Measurements from ENCODE around the gene ARHGEF7. TPM values are rescaled to one million over a fixed set of nuclear protein-coding genes. Genes with fewer than 3 reads are reported as not detected.

ARHGEF7 gene
- total RNA-seq, 2 experiments from 2014 or later = 39.5 to 51.3 TPM

DNA sequence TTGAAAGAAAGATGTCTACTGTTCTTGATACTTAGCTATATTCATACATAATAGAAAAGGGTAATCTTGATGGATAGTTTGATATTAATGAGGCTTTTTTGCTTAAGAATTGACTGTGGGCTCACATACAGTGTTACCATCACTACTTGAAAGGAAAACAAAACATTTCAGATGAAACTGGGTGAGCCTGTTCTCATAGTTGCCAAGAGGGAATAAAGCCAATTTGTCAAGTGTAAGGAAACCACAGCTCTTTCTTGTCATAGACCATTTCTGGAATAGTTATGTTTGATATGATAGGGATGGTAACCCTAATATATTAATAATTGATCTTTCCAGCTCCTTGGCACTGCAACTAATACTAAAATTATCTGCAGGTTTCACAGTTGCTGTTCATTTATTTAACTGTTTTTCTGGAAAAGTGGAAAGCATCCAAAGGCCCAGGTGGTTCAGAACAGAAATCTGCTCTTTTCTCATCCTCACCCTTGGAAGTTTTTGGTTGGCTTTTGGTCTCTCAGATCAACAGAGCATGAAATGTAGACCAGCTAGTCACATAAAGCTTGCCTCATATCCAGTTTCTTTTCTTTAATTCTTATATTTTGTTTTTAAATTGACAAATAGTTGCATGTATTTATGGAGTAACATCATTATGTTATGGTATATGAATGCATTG lies 43.2 kb downstream of the ARHGEF7 start:
- ChIA-PET CTCF (ENCODE audit: unreplicated experiment) (no interaction called here), POLR2A (interaction anchor here (0.7 to 1.7 kb wide), 4 partner anchors 9 to 53 kb away, joined by 3 to 8 read pairs (median 4); no protein-coding TSS in a partner anchor)
- no peak for DNase-seq (ENCODE audit: low spot score)
- intact Hi-C loops (cut with micrococcal nuclease; ENCODE audit: unreplicated experiment) = loop anchor here (10.0 kb wide), 1 partner anchor 83 kb away; no protein-coding TSS in a partner anchor
- no peak overlapping the region for H3K4me3 ChIP-seq (ENCODE audit: low read depth, low read length, poor library complexity, severe bottlenecking)
- H3K36me3 ChIP-seq (ENCODE audit: insufficient read depth, low read length) = peaks cover 48% of the 10 kb centered on the region
- H3K27ac ChIP-seq (ENCODE audit: low read depth, low read length, poor library complexity, severe bottlenecking) = no peak overlapping the region
- H4K20me1 ChIP-seq (ENCODE audit: insufficient read depth, low read length) = peaks cover 17% of the 10 kb centered on the region
- no peak overlapping the region for H3K4me2 ChIP-seq (ENCODE audit: low read length)
- peaks cover 36% of the 10 kb centered on the region for H3K4me1 ChIP-seq (ENCODE audit: insufficient read depth, low read length, poor library complexity, severe bottlenecking)
- H3K9me3 ChIP-seq (ENCODE audit: low read length) = peaks cover 5% of the 10 kb centered on the region; the same call in 1 of the 2 replicates
- H2AFZ ChIP-seq (ENCODE audit: low read length) = no peak overlapping the region
- no TSS peak for BruUV-seq (replicated peaks)
- H3K79me2 ChIP-seq (ENCODE audit: insufficient read depth, low read depth, low read length) = peaks cover 88% of the 10 kb centered on the region
- TF ChIP-seq, protein P1, sequence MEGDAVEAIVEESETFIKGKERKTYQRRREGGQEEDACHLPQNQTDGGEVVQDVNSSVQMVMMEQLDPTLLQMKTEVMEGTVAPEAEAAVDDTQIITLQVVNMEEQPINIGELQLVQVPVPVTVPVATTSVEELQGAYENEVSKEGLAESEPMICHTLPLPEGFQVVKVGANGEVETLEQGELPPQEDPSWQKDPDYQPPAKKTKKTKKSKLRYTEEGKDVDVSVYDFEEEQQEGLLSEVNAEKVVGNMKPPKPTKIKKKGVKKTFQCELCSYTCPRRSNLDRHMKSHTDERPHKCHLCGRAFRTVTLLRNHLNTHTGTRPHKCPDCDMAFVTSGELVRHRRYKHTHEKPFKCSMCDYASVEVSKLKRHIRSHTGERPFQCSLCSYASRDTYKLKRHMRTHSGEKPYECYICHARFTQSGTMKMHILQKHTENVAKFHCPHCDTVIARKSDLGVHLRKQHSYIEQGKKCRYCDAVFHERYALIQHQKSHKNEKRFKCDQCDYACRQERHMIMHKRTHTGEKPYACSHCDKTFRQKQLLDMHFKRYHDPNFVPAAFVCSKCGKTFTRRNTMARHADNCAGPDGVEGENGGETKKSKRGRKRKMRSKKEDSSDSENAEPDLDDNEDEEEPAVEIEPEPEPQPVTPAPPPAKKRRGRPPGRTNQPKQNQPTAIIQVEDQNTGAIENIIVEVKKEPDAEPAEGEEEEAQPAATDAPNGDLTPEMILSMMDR (conservative IDR thresholded peaks at IDR 0.05; ENCODE audit: low read length) = no peak
- TF ChIP-seq EZH2phosphoT487 (IDR thresholded peaks at IDR 0.05; ENCODE audit: borderline replicate concordance, low read depth, low read length) = no peak
- H3K9me2 ChIP-seq (ENCODE audit: insufficient read depth, low read length) = no peaks in the 10 kb centered on the region

DNA sequence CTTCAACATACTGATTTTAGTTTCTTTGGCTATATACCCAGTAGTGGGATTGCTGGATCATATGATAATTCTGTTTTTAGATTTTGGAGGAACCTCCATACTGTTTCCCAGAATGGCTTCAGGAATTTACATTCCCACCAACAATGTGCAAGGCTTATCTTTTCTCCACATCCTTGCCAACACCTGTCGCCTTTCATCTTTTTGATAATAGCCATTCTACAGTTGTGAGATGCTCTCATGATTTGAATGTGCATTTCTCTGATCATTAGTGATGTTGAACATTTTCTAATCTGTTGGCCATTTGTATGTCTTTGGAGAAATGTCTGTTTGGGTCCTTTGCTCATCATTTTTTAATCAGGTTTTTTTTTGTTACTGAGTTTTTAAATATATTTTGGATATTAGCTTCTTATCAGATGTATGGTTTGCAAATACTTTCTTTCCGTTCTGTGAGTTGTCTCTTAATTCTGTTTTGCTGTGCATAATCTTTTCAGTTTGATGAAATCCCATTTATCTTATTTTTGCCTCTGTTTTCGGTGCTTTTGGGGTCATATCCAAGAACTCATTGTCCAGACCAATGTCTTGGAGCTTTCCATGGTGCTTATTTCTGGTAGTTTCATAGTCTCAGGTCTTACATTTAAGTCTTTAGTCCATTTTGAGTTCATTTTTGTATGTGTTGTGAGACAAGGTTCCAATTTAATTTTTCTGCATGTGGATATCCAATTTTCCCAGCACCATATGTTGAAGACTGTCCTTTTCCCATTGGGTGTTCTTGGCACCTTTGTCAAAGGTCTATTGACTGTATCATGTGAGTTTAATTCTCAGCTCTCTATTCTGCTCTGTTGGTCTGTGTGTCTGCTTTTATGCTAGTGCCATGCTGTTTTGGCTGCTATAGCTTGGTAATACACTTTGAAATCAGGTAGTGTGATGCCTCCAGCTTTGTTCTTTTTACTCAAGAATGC lies 44.5 kb downstream of the ARHGEF7 start:
- Histone ChIP-seq H3K79me2 (ENCODE audit: insufficient read depth, low read depth, low read length) (peaks cover 94% of the 10 kb centered on the region), H3K36me3 (ENCODE audit: insufficient read depth, low read length) (peaks cover 57% of the 10 kb centered on the region), H3K4me1 (ENCODE audit: insufficient read depth, low read length, poor library complexity, severe bottlenecking) (peaks cover 36% of the 10 kb centered on the region), H3K9me2 (ENCODE audit: insufficient read depth, low read length) (no peaks in the 10 kb centered on the region), H3K4me2 (ENCODE audit: low read length) (no peak overlapping the region), H4K20me1 (ENCODE audit: insufficient read depth, low read length) (peaks cover 15% of the 10 kb centered on the region), H3K4me3 (ENCODE audit: low read depth, low read length, poor library complexity, severe bottlenecking) (no peak overlapping the region), H2AFZ (ENCODE audit: low read length) (no peak overlapping the region), H3K27ac (ENCODE audit: low read depth, low read length, poor library complexity, severe bottlenecking) (no peak overlapping the region), H3K9me3 (ENCODE audit: low read length) (peaks cover 5% of the 10 kb centered on the region; the same call in 1 of the 2 replicates)
- TF ChIP-seq, protein P1 (conservative IDR thresholded peaks at IDR 0.05; ENCODE audit: low read length) = no peak
- no peak for TF ChIP-seq EZH2phosphoT487 (IDR thresholded peaks at IDR 0.05; ENCODE audit: borderline replicate concordance, low read depth, low read length)
- POLR2A ChIA-PET = interaction anchor here (0.7 kb wide), 1 partner anchor 1438 kb away, joined by 4 read pairs; no protein-coding TSS in a partner anchor
- CTCF ChIA-PET (ENCODE audit: unreplicated experiment) = no interaction called here
- no peak for DNase-seq (ENCODE audit: low spot score)
- no TSS peak for BruUV-seq (replicated peaks)
- intact Hi-C loops (cut with micrococcal nuclease; ENCODE audit: unreplicated experiment) = loop anchor here (5.0 to 10.0 kb wide), 2 partner anchors 43 to 85 kb away; no protein-coding TSS in a partner anchor
